Activated naive CD8-positive, alpha-beta T cell treated with anti-CD3 and anti-CD28 coated beads, Interleukin-2, amount 10 ng/mL, durations not matched to agents 7 days and 5 days (primary cell): ENCODE results near the gene RELA. TPM values are rescaled to one million over a fixed set of nuclear protein-coding genes. Genes with fewer than 3 reads are reported as not detected.
"Not testable (repeated sequence)": the region's sequence is repeated elsewhere in the genome, so short reads cannot be mapped to it uniquely, and the experiment has no call there.

Experiments
- ATAC-seq: fragments of 150-1000 bp; cut with Tn5 transposase; one replicate; pipeline ENCODE4 v1.10.0; 2021; ENCODE audit warnings: low read depth, moderate library complexity
- POLR2A ChIA-PET: fragments of 350-600 bp; sonication (Branson Sonifier 250); formaldehyde crosslinking; loops from one replicate; lab custom pipeline; 2021; ENCODE audit warnings: antibody characterized with exemption; lab: Charles Lee
- DNase-seq: peaks from one replicate; pipeline ENCODE4 v3.0.0; 2021
- H3K27ac Mint-ChIP-seq: one replicate; pipeline ENCODE4 v1.8.0; 2022; ENCODE audit warnings: mild to moderate bottlenecking, mixed read lengths
- H3K27me3 Mint-ChIP-seq: one replicate; pipeline ENCODE4 v1.8.0; 2022; ENCODE audit warnings: mild to moderate bottlenecking, moderate library complexity, mixed read lengths
- H3K36me3 Mint-ChIP-seq: one replicate; pipeline ENCODE4 v1.8.0; 2021; ENCODE audit warnings: mild to moderate bottlenecking, mixed read lengths
- H3K4me1 Mint-ChIP-seq: one replicate; pipeline ENCODE4 v1.8.0; 2021; ENCODE audit warnings: mixed read lengths
- H3K4me3 Mint-ChIP-seq: one replicate; pipeline ENCODE4 v1.8.0; 2022; ENCODE audit warnings: mild to moderate bottlenecking, moderate library complexity, mixed read lengths
- H3K9me3 Mint-ChIP-seq: one replicate; pipeline ENCODE4 v1.8.0; 2021; ENCODE audit warnings: mixed read lengths
- total RNA-seq, 2 experiments: library from RNA; stranded (reverse); gene quantifications; one replicate each; pipeline ENCODE4 v1.2.3, GENCODE V29; 2021

Gene RELA
- total RNA-seq: 100 to 1,000 TPM; 112 to 117 TPM

- peak within 1 kb of the TSS; percentile 94 for H3K27ac Mint-ChIP-seq
- DNase-seq (peak; percentile 95), ATAC-seq (peak; percentile 86)
- no peaks in the 10 kb centered on the region for H3K9me3 Mint-ChIP-seq
- POLR2A ChIA-PET: interaction anchor here (0.6 to 4.2 kb wide), 21 partner anchors 10 to 802 kb away, joined by 3 to 57 read pairs (median 3); partner anchors contain the start of genes CCDC85B, PCNX3, SIPA1 and ZNRD2
- H3K4me3 Mint-ChIP-seq: peak within 1 kb of the TSS; percentile 93
- H3K4me1 Mint-ChIP-seq: peaks cover 24% of the 10 kb centered on the region
- no peaks in the 10 kb centered on the region for H3K27me3 Mint-ChIP-seq
- peaks cover 10% of the 10 kb centered on the region for H3K36me3 Mint-ChIP-seq
Observed at GRCh38 chr11:65662799-65663638, at the start of gene RELA. Gene RELA (minus strand): TSS chr11:65662916. CDS start chr11:65662832, 84 bp downstream.

- Mint-ChIP-seq H3K27ac (peak within 1 kb of the TSS; percentile 97), H3K9me3 (no peaks in the 10 kb centered on the region), H3K4me1 (peaks cover 25% of the 10 kb centered on the region), H3K27me3 (no peaks in the 10 kb centered on the region), H3K4me3 (peak within 1 kb of the TSS; percentile 95), H3K36me3 (peaks cover 17% of the 10 kb centered on the region)
- ATAC-seq (peak; percentile 83), DNase-seq (peak; percentile 98)
- POLR2A ChIA-PET: interaction anchor here (0.6 to 2.7 kb wide), 26 partner anchors 9 to 339 kb away, joined by 3 to 36 read pairs (median 5); partner anchors contain the start of genes AP5B1, BANF1, CCDC85B and CFL1
Observed at GRCh38 chr11:65711785-65712632, 49.3 kb upstream of the RELA start, which contains the start of gene KAT5. Gene KAT5 (plus strand): TSS chr11:65712252. CDS start chr11:65712268, 16 bp downstream.

GRCh38 chr11:65710421-65710820 lies 47.7 kb upstream of the RELA start:
- Mint-ChIP-seq H3K4me3 (peak overlapping the region; percentile 16), H3K27ac (peak overlapping the region; percentile 42), H3K27me3 (no peaks in the 10 kb centered on the region), H3K36me3 (peaks cover 13% of the 10 kb centered on the region), H3K9me3 (no peaks in the 10 kb centered on the region), H3K4me1 (peaks cover 28% of the 10 kb centered on the region)
- POLR2A ChIA-PET: interaction anchor here (1.4 to 2.7 kb wide), 4 partner anchors 10 to 149 kb away, joined by 4 to 36 read pairs (median 25); partner anchors contain the start of genes CFL1, MUS81, RNASEH2C and SNX32
- ATAC-seq: no peak
- no peak for DNase-seq

- Mint-ChIP-seq H3K27ac (no peak overlapping the region), H3K4me1 (peaks cover 24% of the 10 kb centered on the region), H3K36me3 (peaks cover 8% of the 10 kb centered on the region), H3K27me3 (no peaks in the 10 kb centered on the region), H3K4me3 (no peak overlapping the region), H3K9me3 (no peaks in the 10 kb centered on the region)
- ATAC-seq (no peak), DNase-seq (no peak)
- POLR2A ChIA-PET: no interaction called here
Observed at GRCh38 chr11:65709661-65710060, 46.9 kb upstream of the RELA start.

- no peak for DNase-seq
- ATAC-seq: no peak
- Mint-ChIP-seq H3K9me3 (no peaks in the 10 kb centered on the region), H3K27ac (no peak overlapping the region), H3K4me3 (no peak overlapping the region), H3K4me1 (peaks cover 18% of the 10 kb centered on the region), H3K36me3 (peaks cover under 1% of the 10 kb centered on the region), H3K27me3 (peaks cover 4% of the 10 kb centered on the region)
- POLR2A ChIA-PET: interaction anchor here (0.5 kb wide), 1 partner anchor 114 kb away, joined by 3 read pairs; no protein-coding TSS in a partner anchor
Observed at GRCh38 chr11:65708451-65708850, 45.7 kb upstream of the RELA start.

- H3K4me3 Mint-ChIP-seq, H3K36me3 Mint-ChIP-seq, POLR2A ChIA-PET, H3K27ac Mint-ChIP-seq, H3K27me3 Mint-ChIP-seq, H3K9me3 Mint-ChIP-seq, DNase-seq, ATAC-seq: not testable (repeated sequence)
- H3K4me1 Mint-ChIP-seq: peaks cover 12% of the 10 kb centered on the region
Observed at GRCh38 chr11:65707002-65707401, 44.3 kb upstream of the RELA start.

- H3K27ac Mint-ChIP-seq: not testable (repeated sequence)
- H3K4me3 Mint-ChIP-seq: peak overlapping the region; percentile 25
Observed at GRCh38 chr11:65706303-65706763, 43.6 kb upstream of the RELA start.

GRCh38 chr11:65703846-65704245 lies 41.1 kb upstream of the RELA start:
- POLR2A ChIA-PET: interaction anchor here (0.8 kb wide), 1 partner anchor 80 kb away, joined by 3 read pairs; no protein-coding TSS in a partner anchor
- Mint-ChIP-seq H3K9me3 (no peaks in the 10 kb centered on the region), H3K4me3 (no peak overlapping the region), H3K36me3 (no peaks in the 10 kb centered on the region), H3K4me1 (peaks cover 3% of the 10 kb centered on the region), H3K27me3 (peaks cover 19% of the 10 kb centered on the region), H3K27ac (no peak overlapping the region)
- no peak for ATAC-seq
- DNase-seq: no peak

More at GRCh38 chr11:65706303-65706763, 43.6 kb upstream of the RELA start:
- H3K9me3 Mint-ChIP-seq, H3K27me3 Mint-ChIP-seq, H3K36me3 Mint-ChIP-seq, ATAC-seq, H3K4me1 Mint-ChIP-seq: not testable (repeated sequence)
- POLR2A ChIA-PET: interaction anchor here (0.9 kb wide), 1 partner anchor 154 kb away, joined by 3 read pairs; no protein-coding TSS in a partner anchor
- DNase-seq: peak; percentile 79

- DNase-seq: no peak
- H3K36me3 Mint-ChIP-seq: no peaks in the 10 kb centered on the region
- no peaks in the 10 kb centered on the region for H3K9me3 Mint-ChIP-seq
- H3K27me3 Mint-ChIP-seq: peaks cover 22% of the 10 kb centered on the region
- no peak overlapping the region for H3K4me3 Mint-ChIP-seq
- peaks cover 3% of the 10 kb centered on the region for H3K4me1 Mint-ChIP-seq
- POLR2A ChIA-PET: no interaction called here
- H3K27ac Mint-ChIP-seq: no peak overlapping the region
- ATAC-seq: no peak
Observed at GRCh38 chr11:65701686-65702085, 39.0 kb upstream of the RELA start.

- DNase-seq (no peak), ATAC-seq (no peak)
- Mint-ChIP-seq H3K36me3 (no peaks in the 10 kb centered on the region), H3K4me1 (no peaks in the 10 kb centered on the region), H3K27ac (no peak overlapping the region), H3K4me3 (no peak overlapping the region), H3K9me3 (no peaks in the 10 kb centered on the region), H3K27me3 (peaks cover 22% of the 10 kb centered on the region)
- POLR2A ChIA-PET: no interaction called here
Observed at GRCh38 chr11:65700399-65700798, 37.7 kb upstream of the RELA start.

- no peaks in the 10 kb centered on the region for H3K9me3 Mint-ChIP-seq
- DNase-seq (no peak), ATAC-seq (no peak)
- POLR2A ChIA-PET: no interaction called here
- no peaks in the 10 kb centered on the region for H3K4me1 Mint-ChIP-seq
- H3K36me3 Mint-ChIP-seq: no peaks in the 10 kb centered on the region
- no peak overlapping the region for H3K27ac Mint-ChIP-seq
- H3K27me3 Mint-ChIP-seq: peaks cover 20% of the 10 kb centered on the region
- H3K4me3 Mint-ChIP-seq: no peak overlapping the region
Observed at GRCh38 chr11:65699306-65699705, 36.6 kb upstream of the RELA start.

GRCh38 chr11:65698205-65698604 lies 35.5 kb upstream of the RELA start:
- no peak overlapping the region for H3K27ac Mint-ChIP-seq
- H3K4me1 Mint-ChIP-seq: no peaks in the 10 kb centered on the region
- POLR2A ChIA-PET: no interaction called here
- H3K36me3 Mint-ChIP-seq: no peaks in the 10 kb centered on the region
- no peak for ATAC-seq
- no peak overlapping the region for H3K4me3 Mint-ChIP-seq
- H3K27me3 Mint-ChIP-seq: peaks cover 18% of the 10 kb centered on the region
- DNase-seq: no peak
- no peaks in the 10 kb centered on the region for H3K9me3 Mint-ChIP-seq
